GM12878 (cell line): ENCODE results near the gene CD300A. TPM values are rescaled to one million over a fixed set of nuclear protein-coding genes. Genes with fewer than 3 reads are reported as not detected.

Source experiments
- ATAC-seq: fragments of 200-7000 bp; cut with Tn5 transposase; 3 replicates; pipeline ENCODE4 v1.9.1; 2020; ENCODE audit warnings: mild to moderate bottlenecking, moderate library complexity
- BruUV-seq: library from RNA; stranded (reverse); fragments of 400-500 nt; replicated peaks from 2 replicates; lab custom pipeline; 2021; lab: Mats Ljungman, UMichigan
- CTCF ChIA-PET: fragments of 300-600 bp; sonication (Branson Sonifier 250); formaldehyde crosslinking; extraction: SDS; loops from one replicate; lab custom pipeline; 2021; ENCODE audit warnings: inconsistent platforms; lab: Yijun Ruan, JAX
- POLR2A ChIA-PET: fragments of 350-600 bp; formaldehyde crosslinking; extraction: SDS; loops from one replicate; lab custom pipeline; 2021; ENCODE audit warnings: inconsistent platforms; lab: Charles Lee
- RAD21 ChIA-PET: fragments of 300-600 bp; sonication (Branson Sonifier 250); formaldehyde crosslinking; loops from one replicate; lab custom pipeline; 2023; ENCODE audit warnings: antibody characterized with exemption; ENCODE audit not compliant: unreplicated experiment; lab: Charles Lee
- SMC1A ChIA-PET: fragments of 300-600 bp; sonication (Branson Sonifier 250); formaldehyde crosslinking; loops from one replicate; lab custom pipeline; 2023; ENCODE audit not compliant: unreplicated experiment, uncharacterized antibody; lab: Charles Lee
- DNase-seq: peaks from one replicate; pipeline ENCODE4 v3.0.0-alpha.2; 2011; ENCODE audit warnings: low read depth, low spot score
- FAIRE-seq: peaks from 3 replicates; lab custom pipeline; 2011; peaks lifted over from hg19 to GRCh38; lab: Jason Lieb, UNC
- H2AFZ ChIP-seq: 2 replicates; pipeline ENCODE4 v1.6.0; 2011; ENCODE audit warnings: low read depth, low read length, control low read depth; ENCODE audit not compliant: control insufficient read depth
- H3K27ac ChIP-seq: 2 replicates; pipeline ENCODE4 v1.5.1; 2011; ENCODE audit warnings: control low read depth; ENCODE audit not compliant: control insufficient read depth, insufficient read depth
- H3K27me3 ChIP-seq, 2 experiments: replicated peaks in 1 of 2; 2 replicates each; pipeline versions ENCODE4 v1.6.0 to v1.6.1; 2011; ENCODE audit warnings: low read length in 1 of 2; ENCODE audit not compliant: control insufficient read depth in 2 of 2, insufficient read depth in 2 of 2
- H3K36me3 ChIP-seq, 2 experiments: 2 replicates each; pipeline ENCODE4 v1.5.1; 2011; ENCODE audit warnings: low read length in 1 of 2; ENCODE audit not compliant: control insufficient read depth in 2 of 2, insufficient read depth in 2 of 2
- H3K4me1 ChIP-seq: 2 replicates; pipeline ENCODE4 v1.6.1; 2011; ENCODE audit warnings: mild to moderate bottlenecking, low read length, moderate library complexity, mixed read lengths; ENCODE audit not compliant: control insufficient read depth, insufficient read depth
- H3K4me2 ChIP-seq: 2 replicates; pipeline ENCODE4 v1.6.0; 2011; ENCODE audit warnings: control low read depth; ENCODE audit not compliant: control insufficient read depth, insufficient read depth
- H3K4me3 ChIP-seq: fragments of 200-600 bp; sonication (generic); 2 replicates; pipeline ENCODE4 v1.5.1; 2016
- H3K79me2 ChIP-seq: 2 replicates; pipeline ENCODE4 v1.6.0; 2011; ENCODE audit warnings: low read length; ENCODE audit not compliant: control insufficient read depth, insufficient read depth
- H3K9ac ChIP-seq: 2 replicates; pipeline ENCODE4 v1.8.0; 2011; ENCODE audit warnings: low read length, control low read depth, mixed read lengths; ENCODE audit not compliant: control insufficient read depth, insufficient read depth
- H3K9me3 ChIP-seq: replicated peaks from 3 replicates; pipeline ENCODE4 v1.5.1; 2011; ENCODE audit warnings: mild to moderate bottlenecking, low read length; ENCODE audit not compliant: control insufficient read depth, insufficient read depth
- H4K20me1 ChIP-seq: 2 replicates; pipeline ENCODE4 v1.6.0; 2011; ENCODE audit not compliant: control insufficient read depth, insufficient read depth
- RBBP5 ChIP-seq: fragments of 200-600 bp; sonication (generic); conservative IDR thresholded peaks from 2 replicates; pipeline ENCODE4 v1.6.1; 2016
- SMAD5 ChIP-seq: IDR thresholded peaks from 2 replicates; pipeline ENCODE4 v1.6.1; 2016; ENCODE audit warnings: antibody characterized with exemption, low read depth
- SREBF2 ChIP-seq: IDR thresholded peaks from 2 replicates; pipeline ENCODE4 v1.6.1; 2012; ENCODE audit warnings: mild to moderate bottlenecking, low read length
- WGBS: methylation state at CpG from one replicate; pipeline ENCODE4 v1.1.6; 2016; ENCODE audit warnings: low lambda C conversion rate; ENCODE audit not compliant: insufficient replicate concordance, insufficient coverage; ENCODE audit errors: missing lambda C conversion rate; 5-methylcytosine and 5-hydroxymethylcytosine counted together
- in situ Hi-C: fragments of 300-500 bp; cut with MboI; formaldehyde crosslinking; loops from 9 replicates; pipeline ENCODE4 v1.14.3; 2018; ENCODE audit warnings: mixed read lengths
- intact Hi-C: fragments of 100-400 bp; cut with micrococcal nuclease; formaldehyde crosslinking; loops from one replicate; pipeline ENCODE4 v1.14.2; 2022; ENCODE audit not compliant: unreplicated experiment
- polyA plus RNA-seq, 11 experiments: library from polyadenylated mRNA; depleted of rRNA in 4 of 11; unstranded in 6 of 11; stranded (reverse) in 5 of 11; fragments of >200 nt; fragmentation: Nextera tagmentation in 4 of 11; fragmentation: Illumina TruSeq in 1 of 11; extraction: Ambion mirVana in 4 of 11; extraction: Trizol in 1 of 11; gene quantifications; 1 replicate in 1 of 11; 2 replicates in 10 of 11; pipeline versions ENCODE4 v1.2.1 to v1.2.3, GENCODE V29; 2011 to 2016; ENCODE audit warnings: inconsistent platforms in 2 of 11, missing spikeins in 2 of 11, low read depth in 1 of 11
- total RNA-seq, 4 experiments: library from RNA; depleted of rRNA in 3 of 4; stranded (reverse); fragments of >200 nt in 3 of 4; fragmentation: Illumina TruSeq in 1 of 4; extraction: Trizol in 1 of 4; gene quantifications; 2 replicates each; pipeline versions ENCODE4 v1.2.1 to v1.2.3, GENCODE V29; 2013 to 2021
- TF ChIP-seq, protein P1 (sequence below): fragments of 450-650 bp; IDR thresholded peaks from 2 replicates; pipeline ENCODE4 v1.6.1; 2016; ENCODE audit warnings: mild to moderate bottlenecking

The CD300A gene
- total and polyA plus RNA-seq, 10 of the 15 experiments (the other 5 are each of a cell fraction or from before 2014, with no cell fraction given): 10.6 to 128 (median 36.1) TPM

DNA sequence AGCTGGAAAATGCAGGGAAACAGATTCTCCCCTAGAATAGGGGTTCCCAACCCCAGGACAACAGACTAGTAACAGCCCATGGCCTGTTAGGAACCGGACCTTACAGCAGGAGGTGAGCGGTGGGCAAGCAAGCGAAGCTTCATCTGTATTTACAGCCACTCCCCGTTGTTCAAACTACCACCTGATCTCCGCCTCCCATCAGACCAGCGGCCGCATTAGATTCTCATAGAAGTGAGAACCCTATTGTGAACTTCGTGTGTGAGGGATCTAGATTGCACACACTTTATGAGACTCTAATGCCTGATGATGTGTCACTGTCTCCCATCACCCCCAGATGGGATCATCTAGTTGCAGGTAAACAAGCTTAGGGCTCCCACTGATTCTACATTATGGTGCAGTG, 61.3 kb downstream of the CD300A start:
- no peak overlapping the region for H3K9ac ChIP-seq
- BruUV-seq: no TSS peak
- no peaks in the 10 kb centered on the region for H3K36me3 ChIP-seq
- in situ Hi-C loops: no loop called here
- H3K9me3 ChIP-seq: no peaks in the 10 kb centered on the region; the same call in 2 of the 3 replicates
- no peak for ATAC-seq
- ChIA-PET SMC1A (interaction anchor here (0.7 to 7.5 kb wide), 5 partner anchors 16 to 160 kb away, joined by 4 to 45 read pairs (median 4); partner anchors contain the start of gene GPR142), POLR2A (interaction anchor here (1.0 to 1.9 kb wide), 4 partner anchors 15 to 232 kb away, joined by 3 to 9 read pairs (median 4); partner anchors contain the start of gene CD300A)
- 71% methylated on average over 8 of the region's 8 CpGs for WGBS
- TF ChIP-seq SREBF2 (no peak), SMAD5 (no peak), RBBP5 (no peak)
- TF ChIP-seq, protein P1, sequence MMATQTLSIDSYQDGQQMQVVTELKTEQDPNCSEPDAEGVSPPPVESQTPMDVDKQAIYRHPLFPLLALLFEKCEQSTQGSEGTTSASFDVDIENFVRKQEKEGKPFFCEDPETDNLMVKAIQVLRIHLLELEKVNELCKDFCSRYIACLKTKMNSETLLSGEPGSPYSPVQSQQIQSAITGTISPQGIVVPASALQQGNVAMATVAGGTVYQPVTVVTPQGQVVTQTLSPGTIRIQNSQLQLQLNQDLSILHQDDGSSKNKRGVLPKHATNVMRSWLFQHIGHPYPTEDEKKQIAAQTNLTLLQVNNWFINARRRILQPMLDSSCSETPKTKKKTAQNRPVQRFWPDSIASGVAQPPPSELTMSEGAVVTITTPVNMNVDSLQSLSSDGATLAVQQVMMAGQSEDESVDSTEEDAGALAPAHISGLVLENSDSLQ: no peak
- TF ChIP-seq, all 136 proteins: peak for 0
- Histone ChIP-seq H2AFZ (no peak overlapping the region), H4K20me1 (no peaks in the 10 kb centered on the region), H3K4me1 (peaks cover 7% of the 10 kb centered on the region), H3K4me3 (no peak overlapping the region), H3K27me3 (peaks cover 0 to under 1% of the 10 kb centered on the region in 2 experiments; a peak in 1 of 4 replicates), H3K4me2 (no peak overlapping the region), H3K27ac (no peak overlapping the region), H3K79me2 (no peaks in the 10 kb centered on the region)
- ChIA-PET RAD21 (interaction anchor here (0.7 to 4.7 kb wide), 5 partner anchors 9 to 61 kb away, joined by 3 to 22 read pairs (median 6); partner anchors contain the start of gene CD300A), CTCF (interaction anchor here (0.6 to 3.3 kb wide), 7 partner anchors 9 to 227 kb away, joined by 3 to 13 read pairs (median 5); no protein-coding TSS in a partner anchor)
- no peak for FAIRE-seq
- intact Hi-C loops: no loop called here
- no peak for DNase-seq
